OCI-LY7 (cell line): ENCODE measurements around the gene ARV1.

Experiments
- CTCF ChIP-seq: fragments of 200-600 bp; sonication (generic); conservative IDR thresholded peaks from 2 replicates; pipeline ENCODE4 v1.5.1; 2014; ENCODE audit warnings: mild to moderate bottlenecking, antibody characterized with exemption, low read length, moderate library complexity, mixed read lengths
- EZH2phosphoT487 ChIP-seq: fragments of 200-600 bp; sonication (generic); IDR thresholded peaks from 2 replicates; pipeline ENCODE4 v1.6.1; 2018; ENCODE audit warnings: low read depth, borderline replicate concordance, mild to moderate bottlenecking, mixed run types, antibody characterized with exemption, low read length, moderate library complexity, mixed read lengths

GRCh38 chr1:230971771-230972170, 7.1 kb upstream of the ARV1 start:
- TF ChIP-seq CTCF = no peak
- no peak for TF ChIP-seq EZH2phosphoT487
